Omental fat pad (tissue), 4 donors: ENCODE measurements around the gene GJB6. TPM values are rescaled to one million over a fixed set of nuclear protein-coding genes. Genes with fewer than 3 reads are reported as not detected.

Source experiments
- ATAC-seq: fragments of 150-250 bp; one replicate; pipeline ENCODE4 v1.9.1; 2016; ENCODE audit warnings: mild to moderate bottlenecking, moderate library complexity; ENCODE audit not compliant: low FRiP score
- DNase-seq: peaks from one replicate; pipeline ENCODE4 v3.0.0-alpha.2; 2019; ENCODE audit warnings: low spot score
- CTCF ChIP-seq, 3 donors: fragments of 450-650 bp; IDR thresholded peaks; one replicate each; pipeline ENCODE4 v1.5.1; 2016 to 2017; ENCODE audit warnings: antibody characterized with exemption in 3 of 3, mild to moderate bottlenecking in 3 of 3, moderate library complexity in 2 of 3
- total RNA-seq, 4 donors: library from RNA; depleted of rRNA; stranded (reverse); fragments of >200 nt; gene quantifications; one replicate each; pipeline ENCODE4 v1.1.0, GENCODE V29; 2016

GJB6 gene
- total RNA-seq, 4 donors from 2014 or later: not detected

- no peak for ATAC-seq
- no peak for DNase-seq
- no peak for TF ChIP-seq CTCF (IDR thresholded peaks at IDR 0.05)
These were observed 43.2 kb downstream of the GJB6 start for GRCh38 chr13:20188667-20189553.

- no peak for TF ChIP-seq CTCF (IDR thresholded peaks at IDR 0.05)
- DNase-seq: no peak
- ATAC-seq: no peak
These were observed 45.3 kb downstream of the GJB6 start for GRCh38 chr13:20186771-20187170.

- no peak for TF ChIP-seq CTCF (IDR thresholded peaks at IDR 0.05)
- no peak for ATAC-seq
- DNase-seq: no peak
These were observed 46.6 kb downstream of the GJB6 start for GRCh38 chr13:20185366-20186056.

- TF ChIP-seq CTCF (IDR thresholded peaks at IDR 0.05): peak in 1 of 3 donors; percentile 23
- ATAC-seq (peak; percentile 88), DNase-seq (no peak)
These were observed 49.8 kb downstream of the GJB6 start for GRCh38 chr13:20182231-20182846.

- DNase-seq: no peak
- no peak for ATAC-seq
- no peak for TF ChIP-seq CTCF (IDR thresholded peaks at IDR 0.05)
These were observed 50.9 kb downstream of the GJB6 start for GRCh38 chr13:20181188-20181587.

GRCh38 chr13:20178156-20178555 lies 54.0 kb downstream of the GJB6 start:
- DNase-seq: no peak
- TF ChIP-seq CTCF (IDR thresholded peaks at IDR 0.05): no peak
- no peak for ATAC-seq
